H1 (cell line): Measurements from ENCODE around the gene COL5A2. TPM values are rescaled to one million over a fixed set of nuclear protein-coding genes. Genes with fewer than 3 reads are reported as not detected.

Experiments
- RXRA ChIP-seq: IDR thresholded peaks from 2 replicates; pipeline ENCODE4 v1.6.1; 2011; ENCODE audit warnings: low read depth, mild to moderate bottlenecking, low read length, moderate library complexity; ENCODE audit not compliant: insufficient read depth
- polyA plus RNA-seq, 7 experiments: library from polyadenylated mRNA; depleted of rRNA in 3 of 7; stranded (reverse) in 5 of 7; unstranded in 2 of 7; fragments of >200 nt in 5 of 7; fragments of 200-250 nt in 2 of 7; gene quantifications; 1 replicate in 5 of 7; 2 replicates in 1 of 7; 4 replicates in 1 of 7; pipeline versions ENCODE4 v1.2.1 to v1.2.3, GENCODE V29; 2011 to 2013; ENCODE audit warnings: missing spikeins in 2 of 7, mixed read lengths in 2 of 7
- total RNA-seq: library from RNA; stranded (reverse); fragmentation: NEBNext Ultra II Directional; extraction: Animal tissue kit (Norgen Biotek cat#: 25700); gene quantifications from 2 replicates; pipeline ENCODE4 v1.2.1, GENCODE V29; 2021

The COL5A2 gene
- total and polyA plus RNA-seq, 2 of the 8 experiments (the other 6 are each of a cell fraction or from before 2014, with no cell fraction given): 4.7 to 24.2 TPM

GRCh38 chr2:189225032-189225431 is 45.5 kb upstream of the COL5A2 start (continued):
- no peak for TF ChIP-seq RXRA
